IMR-90 (cell line): ENCODE data around the gene RNF34. TPM values are rescaled to one million over a fixed set of nuclear protein-coding genes. Genes with fewer than 3 reads are reported as not detected.

Experiments used
- ATAC-seq: fragments of 200-7000 bp; cut with Tn5 transposase; 2 replicates; pipeline ENCODE4 v1.9.1; 2020; ENCODE audit warnings: low read depth, mild to moderate bottlenecking, moderate library complexity
- BruUV-seq: library from RNA; stranded (reverse); fragments of 400-500 nt; replicated peaks from 2 replicates; lab custom pipeline; 2021; lab: Mats Ljungman, UMichigan
- CTCF ChIA-PET: fragments of 300-600 bp; formaldehyde crosslinking; extraction: SDS; loops from one replicate; lab custom pipeline; 2021; ENCODE audit warnings: antibody characterized with exemption; lab: Yijun Ruan, JAX
- POLR2A ChIA-PET: fragments of 300-600 bp; sonication (Branson Sonifier 250); formaldehyde crosslinking; loops from one replicate; lab custom pipeline; 2022; ENCODE audit warnings: antibody characterized with exemption; ENCODE audit not compliant: unreplicated experiment; lab: Charles Lee
- DNase-seq: peaks from one replicate; pipeline ENCODE4 v3.0.0; 2013
- H2AFZ ChIP-seq: replicated peaks from 2 replicates; pipeline ENCODE3; 2013; ENCODE audit warnings: low read length, mild to moderate bottlenecking; ENCODE audit not compliant: poor library complexity
- H2AK5ac ChIP-seq: 2 replicates; pipeline ENCODE4 v1.6.1; 2013; ENCODE audit warnings: low read depth, low read length, inconsistent platforms
- H2AK9ac ChIP-seq: replicated peaks from 2 replicates; pipeline ENCODE3; 2013; ENCODE audit warnings: mild to moderate bottlenecking, low read depth, low read length, moderate library complexity; ENCODE audit not compliant: poor library complexity
- H2BK120ac ChIP-seq: 2 replicates; pipeline ENCODE4 v1.6.1; 2013; ENCODE audit warnings: low read depth, low read length, inconsistent platforms
- H2BK15ac ChIP-seq: 3 replicates; pipeline ENCODE4 v1.6.1; 2013; ENCODE audit warnings: low read depth, low read length, inconsistent platforms
- H2BK20ac ChIP-seq: 2 replicates; pipeline ENCODE4 v1.6.1; 2013; ENCODE audit warnings: low read depth, mild to moderate bottlenecking, inconsistent platforms, low read length, moderate library complexity
- H2BK5ac ChIP-seq: 2 replicates; pipeline ENCODE4 v1.6.1; 2013; ENCODE audit warnings: mild to moderate bottlenecking, low read depth, low read length, inconsistent platforms; ENCODE audit not compliant: poor library complexity, severe bottlenecking
- H3K14ac ChIP-seq: replicated peaks from 2 replicates; pipeline ENCODE4 v1.6.1; 2013; ENCODE audit warnings: low read depth, low read length, inconsistent platforms
- H3K18ac ChIP-seq: 2 replicates; pipeline ENCODE4 v1.6.1; 2013; ENCODE audit warnings: low read depth, low read length, control low read depth
- H3K23ac ChIP-seq: 2 replicates; pipeline ENCODE4 v1.6.1; 2013; ENCODE audit warnings: low read depth, low read length, inconsistent platforms
- H3K27ac ChIP-seq: 2 replicates; pipeline ENCODE4 v1.5.1; 2013; ENCODE audit warnings: mild to moderate bottlenecking, control low read depth, low read length; ENCODE audit not compliant: insufficient read depth
- H3K27me3 ChIP-seq: 2 replicates; pipeline ENCODE4 v1.6.1; 2013; ENCODE audit warnings: low read length; ENCODE audit not compliant: control insufficient read depth, insufficient read depth
- H3K36me3 ChIP-seq: 2 replicates; pipeline ENCODE4 v1.6.1; 2013; ENCODE audit warnings: low read length, mixed read lengths; ENCODE audit not compliant: control insufficient read depth, insufficient read depth
- H3K4ac ChIP-seq: 2 replicates; pipeline ENCODE4 v1.6.1; 2013; ENCODE audit warnings: low read depth, low read length, inconsistent platforms
- H3K4me1 ChIP-seq: 2 replicates; pipeline ENCODE4 v1.6.1; 2013; ENCODE audit warnings: low read length, mixed read lengths; ENCODE audit not compliant: control insufficient read depth, insufficient read depth
- H3K4me2 ChIP-seq: 2 replicates; pipeline ENCODE4 v1.6.1; 2013; ENCODE audit warnings: low read depth, mild to moderate bottlenecking, control low read depth, low read length, moderate library complexity
- H3K4me3 ChIP-seq: 2 replicates; pipeline ENCODE4 v1.5.1; 2013; ENCODE audit warnings: low read depth, mild to moderate bottlenecking, control low read depth, low read length, moderate library complexity; ENCODE audit not compliant: insufficient read depth
- H3K56ac ChIP-seq: 2 replicates; pipeline ENCODE4 v1.6.1; 2013; ENCODE audit warnings: low read length, inconsistent platforms; ENCODE audit not compliant: insufficient read depth; ENCODE audit errors: extremely low read depth
- H3K79me1 ChIP-seq, 2 experiments: 2 replicates each; pipeline ENCODE4 v1.6.1; 2013; ENCODE audit warnings: low read length in 2 of 2, inconsistent platforms in 1 of 2, low read depth in 1 of 2
- H3K9ac ChIP-seq: 2 replicates; pipeline ENCODE4 v1.6.1; 2013; ENCODE audit warnings: low read depth, low read length, control low read depth
- H3K9me1 ChIP-seq: 2 replicates; pipeline ENCODE4 v1.6.1; 2013; ENCODE audit warnings: low read length, inconsistent platforms; ENCODE audit not compliant: insufficient read depth
- H3K9me3 ChIP-seq: 2 replicates; pipeline ENCODE4 v1.6.1; 2013; ENCODE audit warnings: low read length; ENCODE audit not compliant: control insufficient read depth, insufficient read depth
- H4K20me1 ChIP-seq: 2 replicates; pipeline ENCODE4 v1.6.1; 2013; ENCODE audit warnings: low read length, inconsistent platforms; ENCODE audit not compliant: insufficient read depth
- H4K5ac ChIP-seq: 2 replicates; pipeline ENCODE4 v1.6.1; 2013; ENCODE audit warnings: mild to moderate bottlenecking, low read depth, low read length, control low read depth
- H4K8ac ChIP-seq, 2 experiments: 2 replicates each; pipeline ENCODE4 v1.6.1; 2013; ENCODE audit warnings: low read depth in 2 of 2, low read length in 2 of 2, control low read depth in 1 of 2, inconsistent platforms in 1 of 2
- H4K91ac ChIP-seq: 2 replicates; pipeline ENCODE4 v1.6.1; 2013; ENCODE audit warnings: low read depth, low read length, inconsistent platforms; ENCODE audit not compliant: insufficient read depth
- BHLHE40 ChIP-seq: fragments of 150-350 bp; IDR thresholded peaks from 2 replicates; pipeline ENCODE4 v1.6.1; 2016; ENCODE audit warnings: mild to moderate bottlenecking, low read depth, low read length
- CEBPB ChIP-seq: IDR thresholded peaks from 2 replicates; pipeline ENCODE4 v1.6.1; 2012; ENCODE audit warnings: low read depth, low read length, improper control_type of control experiment
- CTCF ChIP-seq: conservative IDR thresholded peaks from 2 replicates; pipeline ENCODE4 v1.5.1; 2012; ENCODE audit warnings: mild to moderate bottlenecking, low read depth, low read length, improper control_type of control experiment
- FOS ChIP-seq: fragments of 150-350 bp; IDR thresholded peaks from 2 replicates; pipeline ENCODE4 v1.6.1; 2016; ENCODE audit warnings: low read depth, low read length
- MAZ ChIP-seq: IDR thresholded peaks from 2 replicates; pipeline ENCODE4 v1.6.1; 2012; ENCODE audit warnings: low read depth, mild to moderate bottlenecking, low read length, improper control_type of control experiment, moderate library complexity, borderline replicate concordance
- POLR2A ChIP-seq: IDR thresholded peaks from 2 replicates; pipeline ENCODE4 v1.6.1; 2012; ENCODE audit warnings: mild to moderate bottlenecking, low read depth, low read length
- RAD21 ChIP-seq: IDR thresholded peaks from 2 replicates; pipeline ENCODE4 v1.6.1; 2012; ENCODE audit warnings: low read length, improper control_type of control experiment
- RCOR1 ChIP-seq: IDR thresholded peaks from 2 replicates; pipeline ENCODE4 v1.6.1; 2012; ENCODE audit warnings: mild to moderate bottlenecking, low read length, improper control_type of control experiment; ENCODE audit not compliant: insufficient replicate concordance
- RFX5 ChIP-seq: IDR thresholded peaks from 2 replicates; pipeline ENCODE4 v1.8.0; 2012; ENCODE audit warnings: low read depth, mild to moderate bottlenecking, low read length, moderate library complexity
- SMC3 ChIP-seq: fragments of 150-350 bp; IDR thresholded peaks from 2 replicates; pipeline ENCODE4 v1.6.1; 2016; ENCODE audit warnings: low read depth, mild to moderate bottlenecking, antibody characterized with exemption, low read length, moderate library complexity
- WGBS, 2 experiments: methylation state at CpG; one replicate each; pipeline versions ENCODE4 v1.1.5 to v1.1.7; 2013; ENCODE audit warnings: missing lambda C conversion rate in 2 of 2; ENCODE audit not compliant: insufficient read length in 1 of 2; ENCODE audit errors: extremely low coverage in 2 of 2; 5-methylcytosine and 5-hydroxymethylcytosine counted together
- dilution Hi-C: fragments of 300-500 bp; cut with HindIII; formaldehyde crosslinking; loops from one replicate; pipeline ENCODE4 v1.14.3; 2018; ENCODE audit warnings: low sequenced_read_pairs; ENCODE audit not compliant: unreplicated experiment
- in situ Hi-C: fragments of 300-500 bp; cut with MboI; formaldehyde crosslinking; loops from 3 replicates; pipeline ENCODE4 v1.14.3; 2019; ENCODE audit warnings: low sequenced_read_pairs, inconsistent platforms, mixed read lengths
- intact Hi-C: fragments of 100-400 bp; cut with micrococcal nuclease; formaldehyde crosslinking; loops from 2 replicates; pipeline ENCODE4 v1.10.0; 2022
- polyA plus RNA-seq, 3 experiments: library from polyadenylated mRNA; depleted of rRNA; stranded (reverse); fragments of >200 nt; gene quantifications; 2 replicates each; pipeline ENCODE4 v1.2.3, GENCODE V29; 2012; ENCODE audit warnings: low replicate concordance in 1 of 3
- total RNA-seq: library from RNA; depleted of rRNA; stranded (reverse); fragments of >200 nt; gene quantifications from 2 replicates; pipeline ENCODE4 v1.2.3, GENCODE V29; 2012
- TF ChIP-seq, protein P1 (sequence below): fragments of 150-350 bp; IDR thresholded peaks from 2 replicates; pipeline ENCODE4 v1.6.1; 2017; ENCODE audit warnings: mild to moderate bottlenecking, antibody characterized with exemption, low read length, low read depth
- TF ChIP-seq, protein P2 (sequence below): fragments of 150-350 bp; IDR thresholded peaks from 2 replicates; pipeline ENCODE4 v1.6.1; 2016; ENCODE audit warnings: low read depth, mild to moderate bottlenecking, low read length, moderate library complexity, borderline replicate concordance

RNF34 gene
- total and polyA plus RNA-seq, 2 of the 4 experiments (the other 2 are of a cell fraction), result 33.2 to 69.5 TPM

- Histone ChIP-seq H2AK5ac (no peak overlapping the region), H4K91ac (no peak overlapping the region), H2BK120ac (no peak overlapping the region), H3K4me2 (no peak overlapping the region), H3K4me1 (peaks cover 2% of the 10 kb centered on the region), H3K36me3 (no peaks in the 10 kb centered on the region), H3K9ac (no peak overlapping the region), H3K79me1 (no peaks in the 10 kb centered on the region), H2BK5ac (no peak overlapping the region), H2BK20ac (no peak overlapping the region), H3K18ac (no peak overlapping the region), H2AK9ac (no peak overlapping the region), H3K9me3 (no peaks in the 10 kb centered on the region), H3K4ac (no peak overlapping the region), H2BK15ac (no peak overlapping the region), H3K27ac (no peak overlapping the region), H3K9me1 (peaks cover 2% of the 10 kb centered on the region; the same call in 1 of the 2 replicates), H3K4me3 (no peak overlapping the region), H3K27me3 (no peaks in the 10 kb centered on the region), H3K14ac (no peak overlapping the region), H4K5ac (no peak overlapping the region), H2AFZ (no peak overlapping the region), H3K56ac (no peak overlapping the region), H3K23ac (no peak overlapping the region), H4K8ac (no peak overlapping the region), H4K20me1 (no peaks in the 10 kb centered on the region)
- no CpG with 5 or more reads among the region's 9 CpGs for WGBS, 2 experiments
- dilution Hi-C loops, result no loop called here
- no peak for ATAC-seq
- in situ Hi-C loops, result no loop called here
- DNase-seq, result no peak
- intact Hi-C loops, result no loop called here
- CTCF ChIA-PET, result no interaction called here
- BruUV-seq, result no TSS peak
- POLR2A ChIA-PET, result no interaction called here
- no peak for TF ChIP-seq BHLHE40
- TF ChIP-seq RCOR1, result no peak
- TF ChIP-seq RFX5, result no peak
- TF ChIP-seq RAD21, result no peak
- TF ChIP-seq POLR2A, result no peak
- no peak for TF ChIP-seq SMC3
- no peak for TF ChIP-seq MAZ
- TF ChIP-seq, protein P1, sequence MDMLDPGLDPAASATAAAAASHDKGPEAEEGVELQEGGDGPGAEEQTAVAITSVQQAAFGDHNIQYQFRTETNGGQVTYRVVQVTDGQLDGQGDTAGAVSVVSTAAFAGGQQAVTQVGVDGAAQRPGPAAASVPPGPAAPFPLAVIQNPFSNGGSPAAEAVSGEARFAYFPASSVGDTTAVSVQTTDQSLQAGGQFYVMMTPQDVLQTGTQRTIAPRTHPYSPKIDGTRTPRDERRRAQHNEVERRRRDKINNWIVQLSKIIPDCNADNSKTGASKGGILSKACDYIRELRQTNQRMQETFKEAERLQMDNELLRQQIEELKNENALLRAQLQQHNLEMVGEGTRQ, result no peak
- TF ChIP-seq, protein P2, sequence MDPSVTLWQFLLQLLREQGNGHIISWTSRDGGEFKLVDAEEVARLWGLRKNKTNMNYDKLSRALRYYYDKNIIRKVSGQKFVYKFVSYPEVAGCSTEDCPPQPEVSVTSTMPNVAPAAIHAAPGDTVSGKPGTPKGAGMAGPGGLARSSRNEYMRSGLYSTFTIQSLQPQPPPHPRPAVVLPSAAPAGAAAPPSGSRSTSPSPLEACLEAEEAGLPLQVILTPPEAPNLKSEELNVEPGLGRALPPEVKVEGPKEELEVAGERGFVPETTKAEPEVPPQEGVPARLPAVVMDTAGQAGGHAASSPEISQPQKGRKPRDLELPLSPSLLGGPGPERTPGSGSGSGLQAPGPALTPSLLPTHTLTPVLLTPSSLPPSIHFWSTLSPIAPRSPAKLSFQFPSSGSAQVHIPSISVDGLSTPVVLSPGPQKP, result no peak
- TF ChIP-seq FOS, result no peak
- TF ChIP-seq CTCF, result no peak
- TF ChIP-seq CEBPB, result no peak
Measured at GRCh38 chr12:121383601-121384021, 16.3 kb upstream of the RNF34 start.
